GM23338 (cell line): Measurements from ENCODE around the gene GAB1. TPM values are rescaled to one million over a fixed set of nuclear protein-coding genes. Genes with fewer than 3 reads are reported as not detected.

Experiments
- ATAC-seq: fragments of 200-7000 bp; cut with Tn5 transposase; 3 replicates; pipeline ENCODE4 v1.9.1; 2020
- DNase-seq: peaks from one replicate; pipeline ENCODE4 v3.0.0-alpha.2; 2015; ENCODE audit warnings: low spot score
- H2AFZ ChIP-seq: fragments of 200-600 bp; sonication (generic); 2 replicates; pipeline ENCODE4 v1.8.0; 2016; ENCODE audit warnings: antibody characterized with exemption, mild to moderate bottlenecking, moderate library complexity
- H3F3A ChIP-seq: fragments of 200-600 bp; sonication (generic); replicated peaks from 2 replicates; pipeline ENCODE4 v1.8.0; 2017; ENCODE audit warnings: antibody characterized with exemption, mixed run types, low read depth
- H3K27ac ChIP-seq: fragments of 200-600 bp; sonication (generic); 2 replicates; pipeline ENCODE4 v1.6.1; 2016; ENCODE audit warnings: low read depth
- H3K27me3 ChIP-seq: fragments of 200-600 bp; sonication (generic); 2 replicates; pipeline ENCODE4 v1.8.0; 2016; ENCODE audit warnings: mild to moderate bottlenecking, mixed run types, moderate library complexity; ENCODE audit not compliant: insufficient read depth
- H3K36me3 ChIP-seq: fragments of 200-600 bp; sonication (generic); 2 replicates; pipeline ENCODE4 v1.8.0; 2016; ENCODE audit warnings: mild to moderate bottlenecking; ENCODE audit not compliant: insufficient read depth
- H3K4me1 ChIP-seq: fragments of 200-600 bp; sonication (generic); 2 replicates; pipeline ENCODE4 v1.8.0; 2016; ENCODE audit warnings: mild to moderate bottlenecking, moderate library complexity; ENCODE audit not compliant: insufficient read depth
- H3K4me2 ChIP-seq: fragments of 200-600 bp; sonication (generic); 2 replicates; pipeline ENCODE4 v1.7.1; 2017; ENCODE audit warnings: mixed run types
- H3K4me3 ChIP-seq: fragments of 200-600 bp; sonication (generic); 2 replicates; pipeline ENCODE4 v1.6.1; 2016; ENCODE audit warnings: mixed run types
- H3K79me2 ChIP-seq: fragments of 200-600 bp; sonication (generic); replicated peaks from 2 replicates; pipeline ENCODE4 v1.8.0; 2017; ENCODE audit warnings: mild to moderate bottlenecking; ENCODE audit not compliant: insufficient read depth
- H3K9me2 ChIP-seq: fragments of 200-600 bp; sonication (generic); 2 replicates; pipeline ENCODE4 v1.8.0; 2017; ENCODE audit not compliant: insufficient read depth
- H4K20me1 ChIP-seq: fragments of 200-600 bp; sonication (generic); replicated peaks from 2 replicates; pipeline ENCODE4 v1.8.0; 2017; ENCODE audit warnings: mild to moderate bottlenecking; ENCODE audit not compliant: insufficient read depth
- H3K27ac Mint-ChIP-seq: 2 replicates; pipeline ENCODE4 v1.8.0; 2020; ENCODE audit warnings: inconsistent platforms, mild to moderate bottlenecking, moderate library complexity, mixed read lengths
- H3K27me3 Mint-ChIP-seq: 3 replicates; pipeline ENCODE4 v1.8.0; 2022; ENCODE audit warnings: low read depth, mild to moderate bottlenecking, moderate library complexity, mixed read lengths, inconsistent platforms; ENCODE audit not compliant: insufficient read depth, poor library complexity
- H3K36me3 Mint-ChIP-seq: 3 replicates; pipeline ENCODE4 v1.8.0; 2021; ENCODE audit warnings: low read depth, mild to moderate bottlenecking, inconsistent platforms, moderate library complexity, mixed read lengths
- H3K4me1 Mint-ChIP-seq: 3 replicates; pipeline ENCODE4 v1.8.0; 2020; ENCODE audit warnings: mild to moderate bottlenecking, inconsistent platforms, mixed read lengths
- H3K4me3 Mint-ChIP-seq: 3 replicates; pipeline ENCODE4 v1.8.0; 2021; ENCODE audit warnings: moderate library complexity, mild to moderate bottlenecking, inconsistent platforms, mixed read lengths
- H3K9me3 Mint-ChIP-seq: 3 replicates; pipeline ENCODE4 v1.8.0; 2020; ENCODE audit warnings: moderate library complexity, mild to moderate bottlenecking, inconsistent platforms, mixed read lengths
- ETS1 ChIP-seq: IDR thresholded peaks from 2 replicates; pipeline ENCODE4 v1.6.1; 2016; ENCODE audit warnings: antibody characterized with exemption
- EZH2 ChIP-seq: fragments of 200-600 bp; sonication (generic); IDR thresholded peaks from one replicate; pipeline ENCODE4 v1.8.0; 2017; ENCODE audit warnings: antibody characterized with exemption, mild to moderate bottlenecking, low read depth; ENCODE audit not compliant: unreplicated experiment
- EZH2phosphoT487 ChIP-seq: fragments of 200-600 bp; sonication (generic); IDR thresholded peaks from one replicate; pipeline ENCODE4 v1.8.1; 2018; ENCODE audit warnings: antibody characterized with exemption; ENCODE audit not compliant: unreplicated experiment
- JUNB ChIP-seq: IDR thresholded peaks from one replicate; pipeline ENCODE4 v1.6.1; 2016; ENCODE audit warnings: antibody characterized with exemption; ENCODE audit not compliant: unreplicated experiment
- NANOG ChIP-seq: IDR thresholded peaks from 2 replicates; pipeline ENCODE4 v1.6.1; 2016; ENCODE audit warnings: antibody characterized with exemption, borderline replicate concordance
- POLR2AphosphoS5 ChIP-seq: IDR thresholded peaks from 2 replicates; pipeline ENCODE4 v1.6.1; 2016; ENCODE audit warnings: antibody characterized with exemption, low read depth
- STAT1 ChIP-seq: IDR thresholded peaks from one replicate; pipeline ENCODE4 v1.6.1; 2016; ENCODE audit warnings: antibody characterized with exemption; ENCODE audit not compliant: unreplicated experiment
- ZNF114 ChIP-seq: fragments of 250-450 bp; sonication (Bioruptor Pico); IDR thresholded peaks from 2 replicates; pipeline ENCODE4 v1.5.0; 2020; ENCODE audit warnings: mild to moderate bottlenecking, moderate library complexity
- ZNF331 ChIP-seq: fragments of 250-450 bp; sonication (Bioruptor Pico); IDR thresholded peaks from 2 replicates; pipeline ENCODE4 v1.5.0; 2020; ENCODE audit warnings: low read depth, mild to moderate bottlenecking, moderate library complexity
- ZNF462 ChIP-seq: fragments of 250-450 bp; sonication (Bioruptor Pico); IDR thresholded peaks from 2 replicates; pipeline ENCODE4 v1.5.0; 2020; ENCODE audit warnings: mild to moderate bottlenecking, moderate library complexity
- polyA plus RNA-seq: library from polyadenylated mRNA; unstranded; fragments of >200 nt; fragmentation: Nextera tagmentation; extraction: Ambion mirVana; gene quantifications from 2 replicates; pipeline ENCODE4 v1.2.1, GENCODE V29; 2016
- total RNA-seq: library from RNA; depleted of rRNA; stranded (reverse); fragments of >200 nt; shearing (Covaris generic); gene quantifications from 2 replicates; pipeline ENCODE4 v1.2.3, GENCODE V29; 2014

GAB1 gene
- total and polyA plus RNA-seq, 2 experiments from 2014 or later: 4.0 to 18.4 TPM

DNA sequence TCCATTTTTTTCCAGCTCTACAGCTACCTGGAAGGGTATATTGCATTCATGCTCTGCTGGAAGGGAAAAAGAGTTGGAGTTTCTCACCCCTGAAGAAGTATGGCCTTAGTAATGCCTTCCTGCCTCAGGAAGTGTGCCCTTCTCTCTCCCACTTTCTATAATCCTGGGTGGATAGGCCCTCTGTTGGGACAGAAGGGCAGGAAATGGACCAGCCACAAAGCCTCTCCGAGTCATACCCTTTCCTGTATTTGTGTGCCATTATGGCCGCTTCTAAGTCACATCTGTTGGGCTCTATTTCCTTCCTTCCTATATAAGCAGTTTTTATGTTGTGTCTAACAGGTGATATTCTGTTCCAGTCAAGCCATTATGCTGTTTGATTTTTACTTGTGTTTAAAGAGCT lies 102.0 kb downstream of the GAB1 start (continued):
- TF ChIP-seq ZNF462 (CRISPR knock-in tag): no peak
- TF ChIP-seq NANOG: no peak
- TF ChIP-seq STAT1: no peak
- no peak for TF ChIP-seq EZH2
- TF ChIP-seq EZH2phosphoT487: no peak
- TF ChIP-seq ETS1: no peak
- TF ChIP-seq ZNF331 (CRISPR knock-in tag): no peak
- TF ChIP-seq POLR2AphosphoS5: no peak
- no peak for TF ChIP-seq ZNF114 (CRISPR knock-in tag)
- TF ChIP-seq JUNB: no peak

- Histone ChIP-seq H3K4me2 (no peak overlapping the region), H2AFZ (no peak overlapping the region), H4K20me1 (no peaks in the 10 kb centered on the region), H3K4me1 (no peaks in the 10 kb centered on the region), H3K27me3 (no peaks in the 10 kb centered on the region), H3F3A (no peaks in the 10 kb centered on the region), H3K27ac (no peak overlapping the region), H3K9me2 (no peaks in the 10 kb centered on the region), H3K4me3 (no peak overlapping the region), H3K79me2 (no peaks in the 10 kb centered on the region; the same call in 1 of the 2 replicates), H3K36me3 (no peaks in the 10 kb centered on the region)
- H3K27ac Mint-ChIP-seq: no peak overlapping the region
- ATAC-seq: no peak
- no peaks in the 10 kb centered on the region for H3K9me3 Mint-ChIP-seq
- peaks cover 5% of the 10 kb centered on the region; the same call in 1 of the 3 replicates for H3K36me3 Mint-ChIP-seq
- no peak overlapping the region for H3K4me3 Mint-ChIP-seq
- no peak for TF ChIP-seq EZH2
- TF ChIP-seq POLR2AphosphoS5: no peak
- no peak for TF ChIP-seq STAT1
- no peak for TF ChIP-seq NANOG
- TF ChIP-seq EZH2phosphoT487: no peak
- no peak for TF ChIP-seq ZNF331 (CRISPR knock-in tag)
- DNase-seq: no peak
- H3K27me3 Mint-ChIP-seq: no peaks in the 10 kb centered on the region
- H3K4me1 Mint-ChIP-seq: peaks cover 4% of the 10 kb centered on the region; the same call in 2 of the 3 replicates
These were observed 104.4 kb downstream of the GAB1 start for GRCh38 chr4:143441109-143441508.
